ENCODE measurements around the gene SMARCA2. TPM values are rescaled to one million over a fixed set of nuclear protein-coding genes. Genes with fewer than 3 reads are reported as not detected.

SMARCA2 gene
- total and polyA plus RNA-seq, 10 of the 15 experiments (the other 5 are each of a cell fraction or from before 2014, with no cell fraction given): 100 to 392 (median 204) TPM

- DNase-seq (ENCODE audit: low read depth, low spot score): no peak
- Histone ChIP-seq H3K9me3 (replicated peaks; ENCODE audit: control insufficient read depth, insufficient read depth, low read length) (no peaks in the 10 kb centered on the region), H4K20me1 (ENCODE audit: control insufficient read depth, insufficient read depth) (no peaks in the 10 kb centered on the region), H3K36me3 (ENCODE audit: control insufficient read depth in 2 of 2, insufficient read depth in 2 of 2, low read length in 1 of 2) (no peaks in the 10 kb centered on the region), H3K4me2 (ENCODE audit: control insufficient read depth, insufficient read depth) (no peak overlapping the region), H3K4me1 (ENCODE audit: control insufficient read depth, insufficient read depth, low read length) (peaks cover 10% of the 10 kb centered on the region), H3K27ac (ENCODE audit: control insufficient read depth, insufficient read depth) (no peak overlapping the region), H3K4me3 (no peak overlapping the region), H3K9ac (ENCODE audit: control insufficient read depth, insufficient read depth, low read length) (no peak overlapping the region), H3K27me3 (replicated peaks in 1 of 2; ENCODE audit: control insufficient read depth in 2 of 2, insufficient read depth in 2 of 2, low read length in 1 of 2) (no peaks in the 10 kb centered on the region), H3K79me2 (ENCODE audit: control insufficient read depth, insufficient read depth, low read length) (no peaks in the 10 kb centered on the region), H2AFZ (ENCODE audit: control insufficient read depth, low read depth, low read length) (no peak overlapping the region)
- WGBS (ENCODE audit: insufficient coverage, insufficient replicate concordance, low lambda C conversion rate, missing lambda C conversion rate): 94% methylated on average over 2 of the region's 2 CpGs
- ATAC-seq: no peak; the same call in 2 of the 3 replicates
- CTCF ChIA-PET: no interaction called here
- no peak for FAIRE-seq
- in situ Hi-C loops (cut with MboI): no loop called here
- BruUV-seq (replicated peaks): no TSS peak
- POLR2A ChIA-PET: no interaction called here
- RAD21 ChIA-PET (ENCODE audit: unreplicated experiment): no interaction called here
- no peak for TF ChIP-seq RBBP5 (conservative IDR thresholded peaks at IDR 0.05)
- TF ChIP-seq USF2 (IDR thresholded peaks at IDR 0.05; ENCODE audit: borderline replicate concordance, low read depth, low read length): no peak
- TF ChIP-seq REST (IDR thresholded peaks at IDR 0.05; ENCODE audit: low read depth, low read length): no peak
- no peak for TF ChIP-seq FOXM1 (IDR thresholded peaks at IDR 0.05; ENCODE audit: low read depth, low read length)
- TF ChIP-seq CREM (IDR thresholded peaks at IDR 0.05; ENCODE audit: low read depth): no peak
- no peak for TF ChIP-seq CEBPB (IDR thresholded peaks at IDR 0.05; ENCODE audit: borderline replicate concordance in 1 of 2, low read depth in 2 of 2, low read length in 2 of 2)
- no peak for TF ChIP-seq BCL3 (IDR thresholded peaks at IDR 0.05; ENCODE audit: borderline replicate concordance, insufficient read depth, low read depth, low read length, poor library complexity, severe bottlenecking)
- TF ChIP-seq BHLHE40 (IDR thresholded peaks at IDR 0.05; ENCODE audit: borderline replicate concordance in 1 of 2, low read depth in 2 of 2, low read length in 1 of 2): no peak
- intact Hi-C loops (cut with micrococcal nuclease; ENCODE audit: unreplicated experiment): no loop called here
- SMC1A ChIA-PET (ENCODE audit: uncharacterized antibody, unreplicated experiment): interaction anchor here (0.7 to 1.3 kb wide), 6 partner anchors 14 to 518 kb away, joined by 3 read pairs; no protein-coding TSS in a partner anchor
Observed at GRCh38 chr9:2210201-2210600, 195.1 kb downstream of the SMARCA2 start.

Data from GM12878 (cell line).